ENCODE results near the gene MAGEA6. TPM values are rescaled to one million over a fixed set of nuclear protein-coding genes. Genes with fewer than 3 reads are reported as not detected.

MAGEA6 gene
- total RNA-seq, result not detected in 2 replicates

GRCh38 chrX:152769549-152770289 lies at the start of gene MAGEA6:
Gene MAGEA6, minus strand, starts transcription at chrX:152769689. Its CDS starts 2,039 bp downstream, at chrX:152767650.

GRCh38 chrX:152758918-152759317 lies 10.6 kb downstream of the MAGEA6 start, which contains the start of gene CSAG3:
Gene CSAG3, plus strand, starts transcription at chrX:152759218.

GRCh38 chrX:152753686-152754650 lies 15.5 kb downstream of the MAGEA6 start, which contains the start of gene MAGEA2:
Gene MAGEA2, minus strand, starts transcription at chrX:152753842. Its CDS starts 2,479 bp downstream, at chrX:152751363.

GRCh38 chrX:152733261-152733975 lies 36.1 kb downstream of the MAGEA6 start, which contains the start of the genes CSAG1 and MAGEA12:
Gene CSAG1, minus strand, starts transcription at chrX:152733721. Its CDS starts 1,261 bp downstream, at chrX:152732460.
Gene MAGEA12, plus strand, starts transcription at chrX:152733757. Its CDS starts 2,405 bp downstream, at chrX:152736162.

Other genes with a start within 250 kb of the MAGEA6 start
- gene GABRQ, start 131.8 kb downstream of the MAGEA6 start, total RNA-seq, result under 0.01 and 0.15 TPM in 2 replicates
- not detected in 2 replicates for gene MAGEA3, start 70.9 kb downstream of the MAGEA6 start, total RNA-seq
- gene CSAG2, start 60.4 kb downstream of the MAGEA6 start, total RNA-seq, result not detected in 2 replicates
- gene MAGEA2B, start 55.1 kb downstream of the MAGEA6 start, total RNA-seq, result not detected in 2 replicates
- not detected in 2 replicates for gene CSAG1, start 36.0 kb downstream of the MAGEA6 start, total RNA-seq
- gene MAGEA12, start 35.9 kb downstream of the MAGEA6 start, total RNA-seq, result not detected in 2 replicates
- gene MAGEA2, start 15.8 kb downstream of the MAGEA6 start, total RNA-seq, result not detected in 2 replicates
- not detected in 2 replicates for gene CSAG3, start 10.5 kb downstream of the MAGEA6 start, total RNA-seq
- gene CETN2, start 61.1 kb upstream of the MAGEA6 start, total RNA-seq, result 36.7 and 39.3 TPM in 2 replicates
- gene NSDHL, start 61.4 kb upstream of the MAGEA6 start, total RNA-seq, result 55.8 and 60.1 TPM in 2 replicates
- 6.2 and 6.6 TPM in 2 replicates for gene ZNF185, start 128.4 kb upstream of the MAGEA6 start, total RNA-seq
- not detected in 2 replicates for gene PNMA5, start 224.4 kb upstream of the MAGEA6 start, total RNA-seq